SW480 (cell line): Measurements from ENCODE around the gene BMP2K.
"Not testable (repeated sequence)": the region's sequence is repeated elsewhere in the genome, so short reads cannot be mapped to it uniquely, and the experiment has no call there.

Experiments
- DNase-seq: peaks from one replicate; pipeline ENCODE4 v3.0.0-alpha.2; 2016; ENCODE audit warnings: low spot score

Gene BMP2K

DNA sequence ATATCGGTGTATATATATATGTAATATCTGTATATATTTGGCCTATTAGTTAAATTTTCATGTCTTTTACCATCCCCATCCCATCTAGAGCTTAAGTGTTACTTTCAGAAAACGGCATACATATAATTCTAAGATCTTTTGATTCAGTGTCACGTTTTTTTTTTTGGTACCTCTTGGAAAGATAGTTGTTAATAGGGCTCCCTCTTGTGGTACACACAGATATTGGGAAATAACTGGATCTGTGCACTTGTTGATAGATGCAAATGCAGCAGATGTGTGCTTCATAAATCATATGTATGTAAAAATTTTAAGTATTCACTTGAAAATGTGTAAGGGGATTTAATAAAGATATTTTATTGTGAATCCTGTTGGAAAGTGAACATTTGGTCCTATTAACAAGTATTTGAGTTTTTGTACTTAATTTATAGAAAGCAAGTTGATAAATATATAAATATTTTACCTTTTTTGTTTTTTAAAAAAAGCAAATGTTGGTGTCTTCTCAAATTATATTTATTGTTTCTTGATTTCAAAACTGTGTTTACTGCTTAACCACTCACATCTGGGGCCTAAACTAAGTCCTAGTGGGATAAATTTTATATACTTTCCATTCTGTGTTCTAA lies 88.4 kb downstream of the BMP2K start:
- peak; percentile 66 for DNase-seq

DNA sequence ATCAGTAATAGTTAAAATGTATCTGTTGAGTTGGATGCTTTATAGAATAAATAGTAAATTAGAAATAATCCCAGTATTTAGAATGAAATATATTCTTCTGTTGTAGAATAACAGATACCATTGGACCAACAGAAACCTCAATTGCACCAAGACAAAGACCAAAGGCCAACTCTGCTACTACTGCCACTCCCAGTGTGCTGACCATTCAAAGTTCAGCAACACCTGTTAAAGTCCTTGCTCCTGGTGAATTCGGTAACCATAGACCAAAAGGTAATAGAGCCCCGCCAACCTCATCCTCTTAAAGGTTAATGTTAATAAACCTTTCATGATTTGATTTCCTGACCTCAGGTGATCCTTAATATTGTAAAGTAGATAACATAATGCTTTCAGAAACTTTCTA lies 89.3 kb downstream of the BMP2K start:
- no peak for DNase-seq

DNA sequence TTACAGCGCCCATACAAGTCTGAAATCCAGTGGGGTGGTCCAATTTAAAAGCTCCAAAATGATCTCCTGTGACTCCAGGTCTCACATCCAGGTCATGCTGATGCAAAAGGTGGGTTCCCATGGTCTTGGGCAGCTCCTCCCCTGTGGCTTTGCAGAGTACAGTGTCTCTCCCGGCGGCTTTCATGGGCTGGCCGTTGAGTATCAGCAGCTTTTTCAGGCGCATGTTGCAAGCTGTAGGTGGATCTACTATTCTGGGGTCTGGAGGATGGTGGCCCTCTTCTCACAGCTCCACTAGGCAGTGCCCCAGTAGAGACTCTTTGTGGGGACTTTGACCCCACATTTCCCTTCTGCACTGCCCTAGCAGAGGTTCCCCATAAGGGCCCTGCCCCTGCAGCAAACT lies 92.6 kb downstream of the BMP2K start:
- DNase-seq, result not testable (repeated sequence)

DNA sequence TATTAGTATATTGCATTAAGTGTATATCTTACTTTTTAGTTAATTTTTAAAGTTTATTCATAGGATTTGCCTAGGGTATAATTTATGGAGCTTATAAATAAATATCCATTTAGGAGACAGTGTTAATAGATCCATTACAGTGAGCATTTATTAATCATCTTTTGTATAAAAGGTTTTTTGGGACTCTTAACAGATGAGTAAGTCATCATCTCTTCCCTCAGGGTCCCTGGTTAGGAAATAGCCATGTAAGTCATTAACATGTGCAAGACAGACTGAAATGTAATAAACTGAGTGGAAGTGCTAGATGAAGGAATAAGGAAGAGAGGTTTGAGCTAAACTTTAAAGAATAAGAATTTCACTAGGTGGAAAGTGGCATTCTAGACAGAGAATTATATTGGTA lies 93.9 kb downstream of the BMP2K start:
- DNase-seq, result no peak

DNA sequence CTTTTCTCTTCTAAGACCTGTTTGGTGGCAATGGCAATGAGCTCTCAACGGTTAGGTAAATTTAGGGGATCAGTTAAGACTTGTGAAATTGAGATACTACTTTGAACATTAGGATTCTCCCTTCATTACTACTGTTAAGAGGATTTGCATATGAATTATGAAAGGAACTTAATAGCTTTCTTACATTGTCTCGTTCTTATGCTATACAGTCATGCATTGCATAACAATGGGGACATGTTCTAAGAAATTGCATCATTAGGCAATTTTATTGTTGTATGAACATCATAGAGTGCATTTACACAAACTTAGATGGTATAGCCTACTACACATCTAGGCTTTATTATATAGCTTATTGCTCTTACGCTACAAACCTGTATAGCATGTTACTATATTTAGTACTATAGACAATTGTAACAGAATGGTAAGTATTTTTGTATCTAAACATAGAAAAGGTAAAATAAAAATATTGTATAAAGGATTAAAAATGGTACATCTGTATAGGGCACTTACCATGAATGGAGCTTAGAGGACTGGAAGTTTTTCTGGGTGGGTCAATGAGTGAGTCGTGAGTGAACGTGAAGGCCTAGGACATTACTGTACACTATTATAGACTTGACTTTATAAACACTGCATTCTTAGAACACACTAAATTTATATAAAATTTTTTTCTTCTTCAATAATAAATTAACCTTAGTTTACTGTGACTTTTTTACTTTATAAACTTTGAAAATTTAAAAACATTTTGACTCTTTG lies 100.6 kb downstream of the BMP2K start:
- no peak for DNase-seq

DNA sequence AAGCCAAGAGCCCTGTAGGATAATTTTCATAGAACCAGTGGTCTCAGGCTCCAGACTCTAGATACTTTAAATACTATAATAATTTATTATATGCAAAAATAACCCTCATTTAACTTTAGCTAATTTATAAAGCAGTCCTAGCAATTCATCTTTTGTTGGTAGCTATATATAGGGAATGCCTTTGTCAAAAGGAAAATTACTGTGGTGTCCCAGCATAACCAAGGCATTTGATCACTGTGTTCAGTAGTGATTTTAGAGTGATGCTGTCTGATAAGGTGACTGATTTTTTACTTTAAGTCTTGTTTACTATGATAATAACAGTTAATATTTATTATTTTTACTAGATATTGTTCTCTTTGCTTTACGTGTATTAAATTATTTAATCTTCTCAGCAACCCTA lies 101.9 kb downstream of the BMP2K start:
- DNase-seq, result no peak

DNA sequence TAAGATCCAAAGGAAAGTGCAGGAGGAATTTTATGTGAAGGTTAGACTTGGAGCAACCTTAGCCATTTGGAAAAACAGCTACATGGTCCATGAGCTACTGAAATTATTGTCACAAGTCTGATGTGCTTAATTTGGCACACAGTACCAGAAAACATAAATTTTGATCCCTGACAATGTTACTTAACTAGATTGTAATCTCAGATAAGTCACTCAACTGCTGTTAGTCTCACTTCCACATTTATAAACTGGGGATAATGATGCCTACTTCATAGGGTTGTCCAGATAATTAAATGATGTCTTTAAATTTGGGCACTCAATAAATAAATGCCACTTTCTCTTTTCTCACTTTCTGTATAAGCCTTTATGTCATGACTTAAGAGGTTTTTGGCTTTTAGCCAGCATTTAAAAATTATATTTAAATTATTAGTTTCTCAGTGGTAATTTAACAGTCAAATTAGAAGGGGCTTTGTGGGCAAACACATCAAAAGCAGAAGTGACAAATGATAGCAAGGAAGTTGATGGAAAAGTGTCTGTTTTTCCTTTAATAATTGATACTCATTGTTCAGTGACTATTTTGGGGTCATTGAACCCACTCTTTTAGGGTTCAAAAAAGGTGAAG lies 104.8 kb downstream of the BMP2K start:
- no peak for DNase-seq

DNA sequence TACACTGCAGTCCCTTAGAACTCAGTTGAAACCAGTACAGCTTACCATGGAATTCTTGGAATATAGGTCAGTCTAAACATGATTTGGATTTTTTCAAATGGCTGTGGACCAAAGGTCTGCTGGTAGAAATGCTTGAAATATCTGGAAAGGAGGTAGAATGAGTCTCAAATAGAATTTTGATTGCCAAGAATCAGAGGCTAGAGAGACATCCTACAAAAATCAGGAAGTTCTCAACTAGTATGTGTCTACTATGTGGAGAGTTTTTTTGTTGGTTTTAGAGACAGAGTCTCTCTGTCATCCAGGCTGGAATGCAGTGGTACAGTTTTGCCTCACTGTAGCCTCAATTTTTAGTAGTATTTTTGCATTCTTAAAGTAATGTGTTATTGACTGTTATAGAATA lies 109.4 kb downstream of the BMP2K start:
- DNase-seq, result no peak

DNA sequence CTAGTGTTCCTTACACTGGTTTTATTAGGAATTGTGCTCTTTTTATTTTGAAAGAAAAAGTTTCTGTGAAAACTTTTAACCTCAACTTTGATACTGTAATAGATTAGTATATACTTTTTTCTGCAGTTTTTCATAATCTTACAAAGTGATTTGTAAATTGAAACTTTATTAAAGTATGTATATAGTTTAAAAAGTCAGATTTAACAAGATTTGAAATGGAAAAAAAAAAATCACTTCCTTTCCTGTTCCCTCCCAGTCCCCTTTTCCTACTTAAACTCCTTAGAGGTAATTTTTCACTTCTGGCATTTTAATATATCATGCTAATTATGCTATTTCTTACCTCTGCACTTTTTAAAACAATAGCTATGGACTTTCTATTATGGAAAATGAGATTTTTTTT lies 113.8 kb downstream of the BMP2K start:
- DNase-seq, result no peak

DNA sequence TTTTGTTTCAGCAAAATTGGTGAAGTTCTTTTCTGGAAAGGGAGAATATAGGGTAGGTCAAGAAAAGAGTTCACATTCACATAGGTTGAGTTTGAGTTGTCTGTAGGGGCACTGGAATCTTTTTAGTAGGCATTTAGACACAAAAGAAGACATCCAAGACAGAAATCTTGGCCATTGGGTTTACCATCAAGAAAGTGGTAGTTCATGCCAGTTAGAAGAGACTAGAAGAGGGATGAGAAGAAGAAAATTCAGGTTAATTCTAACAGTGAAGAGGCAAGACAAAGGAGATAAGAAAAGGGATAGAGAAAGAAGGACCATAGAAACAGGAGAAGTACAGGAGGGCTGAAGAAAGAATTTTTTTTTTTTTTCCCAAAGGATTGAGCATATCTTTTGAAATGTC lies 123.2 kb downstream of the BMP2K start:
- DNase-seq, result no peak

DNA sequence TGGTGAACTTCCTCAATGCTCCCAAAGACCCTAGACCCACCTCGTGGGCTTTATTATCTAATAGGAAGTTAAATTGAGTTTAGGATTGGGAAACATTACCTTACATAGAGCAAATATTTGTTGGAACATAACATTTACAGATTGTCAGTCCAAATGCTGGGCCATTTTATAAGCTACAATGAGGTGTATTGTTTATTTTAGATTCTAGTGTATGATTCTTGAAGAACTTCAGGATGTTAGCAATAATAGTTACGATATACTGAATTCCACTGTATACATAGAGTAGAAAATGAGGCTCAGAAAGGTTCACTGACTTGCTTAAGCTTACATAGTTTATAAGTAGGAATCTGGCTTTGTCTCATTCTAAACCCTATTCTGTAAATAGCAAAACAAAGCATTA lies 125.7 kb downstream of the BMP2K start:
- no peak for DNase-seq

DNA sequence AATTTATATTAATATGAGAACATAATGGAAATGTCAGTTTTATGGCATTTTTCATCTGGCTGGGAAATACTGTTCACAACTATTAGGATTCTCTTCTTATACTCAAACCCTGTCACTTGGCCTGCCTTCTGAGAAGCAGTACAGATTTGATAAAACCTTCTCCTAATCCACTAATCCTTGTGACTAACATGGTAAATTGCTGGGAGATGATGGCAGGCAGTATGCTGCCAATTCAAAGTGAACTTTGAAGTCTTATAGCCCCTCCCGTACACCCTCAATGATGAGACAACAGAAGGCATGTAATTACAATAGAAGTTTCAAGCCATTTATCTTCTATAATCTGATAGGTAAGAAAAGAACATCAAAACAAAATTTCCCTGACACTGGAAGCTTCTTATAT lies 126.1 kb downstream of the BMP2K start:
- no peak for DNase-seq

DNA sequence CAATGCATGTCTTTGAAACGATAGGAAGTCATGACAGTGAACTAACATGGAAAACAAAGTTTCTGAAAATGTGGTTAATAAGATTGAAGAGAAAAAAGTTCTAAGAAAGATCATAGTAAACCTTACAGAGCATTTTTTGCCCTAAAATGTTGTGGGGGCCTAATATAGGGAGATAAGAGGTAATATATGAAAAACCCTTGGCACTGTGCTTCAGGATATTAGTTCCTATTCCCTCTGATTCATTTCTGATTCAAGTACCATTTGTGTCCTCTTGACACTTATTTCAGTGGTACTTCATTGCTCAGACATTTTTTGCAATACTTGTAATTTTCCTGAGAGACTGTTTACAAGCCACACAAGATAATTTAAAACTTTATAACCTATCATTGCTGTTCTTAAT lies 128.0 kb downstream of the BMP2K start:
- DNase-seq, result no peak

DNA sequence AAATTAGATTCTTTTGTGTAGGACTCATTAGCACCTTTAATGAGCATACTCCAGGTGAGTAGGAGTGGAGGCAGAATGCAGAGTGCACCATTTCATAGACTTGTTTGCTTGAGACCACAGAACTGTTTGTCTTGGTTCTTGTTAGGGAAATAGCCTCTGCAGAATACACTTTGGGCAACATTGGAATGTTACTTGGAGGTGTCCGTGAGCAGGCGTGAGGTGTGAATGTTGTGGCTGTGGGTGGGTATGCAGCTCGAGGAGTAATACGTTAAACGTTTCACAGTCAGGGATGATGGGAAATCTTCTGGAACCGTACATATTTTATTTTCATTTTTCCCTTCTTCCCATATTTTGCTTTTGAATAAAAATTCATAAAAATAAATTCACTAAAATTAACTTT lies 131.5 kb downstream of the BMP2K start:
- DNase-seq, result no peak

DNA sequence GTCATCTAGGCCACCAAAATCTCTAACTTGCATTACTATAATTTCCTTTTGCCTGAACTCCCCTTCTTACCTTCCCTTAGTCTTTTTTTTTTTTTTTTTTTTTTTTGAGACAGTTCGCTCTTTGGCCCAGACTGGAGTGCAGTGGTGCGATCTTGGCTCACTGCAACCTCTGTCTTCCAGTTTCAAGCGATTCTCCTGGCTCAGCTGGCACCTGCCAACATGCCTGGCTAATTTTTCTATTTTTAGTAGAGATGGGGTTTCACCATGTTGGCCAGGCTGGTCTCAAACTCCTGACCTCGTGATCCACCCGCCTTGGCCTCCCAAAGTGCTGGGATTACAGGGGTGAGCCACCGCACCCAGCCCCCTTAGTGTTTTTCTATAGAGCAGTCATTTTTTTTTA lies 132.8 kb downstream of the BMP2K start:
- DNase-seq, result not testable (repeated sequence)

DNA sequence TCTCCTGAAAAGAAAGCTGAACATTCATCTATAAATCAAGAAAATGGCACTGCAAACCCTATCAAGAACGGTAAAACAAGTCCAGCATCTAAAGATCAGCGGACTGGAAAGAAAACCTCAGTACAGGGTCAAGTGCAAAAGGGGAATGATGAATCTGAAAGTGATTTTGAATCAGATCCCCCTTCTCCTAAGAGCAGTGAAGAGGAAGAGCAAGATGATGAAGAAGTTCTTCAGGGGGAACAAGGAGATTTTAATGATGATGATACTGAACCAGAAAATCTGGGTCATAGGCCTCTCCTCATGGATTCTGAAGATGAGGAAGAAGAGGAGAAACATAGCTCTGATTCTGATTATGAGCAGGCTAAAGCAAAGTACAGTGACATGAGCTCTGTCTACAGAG lies 134.5 kb downstream of the BMP2K start:
- no peak for DNase-seq

DNA sequence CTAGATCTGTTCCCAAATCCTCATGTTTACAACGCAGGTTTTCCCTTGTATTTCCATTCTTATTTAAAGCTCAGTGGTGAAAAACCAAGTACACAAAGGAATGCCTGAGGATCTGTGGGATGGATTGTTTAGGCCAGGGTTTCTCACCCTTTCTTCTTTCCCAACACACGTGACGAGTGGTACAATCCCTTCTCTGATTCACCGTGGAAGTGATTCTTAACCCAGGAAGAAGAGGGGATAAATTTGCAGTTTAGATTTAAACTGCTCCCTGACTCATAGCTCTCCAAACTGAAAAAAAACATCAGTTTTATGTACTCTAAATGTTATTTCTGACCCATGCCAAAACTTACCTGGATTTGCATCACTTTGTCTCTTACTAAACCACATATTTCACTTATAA lies 146.1 kb downstream of the BMP2K start:
- no peak for DNase-seq

DNA sequence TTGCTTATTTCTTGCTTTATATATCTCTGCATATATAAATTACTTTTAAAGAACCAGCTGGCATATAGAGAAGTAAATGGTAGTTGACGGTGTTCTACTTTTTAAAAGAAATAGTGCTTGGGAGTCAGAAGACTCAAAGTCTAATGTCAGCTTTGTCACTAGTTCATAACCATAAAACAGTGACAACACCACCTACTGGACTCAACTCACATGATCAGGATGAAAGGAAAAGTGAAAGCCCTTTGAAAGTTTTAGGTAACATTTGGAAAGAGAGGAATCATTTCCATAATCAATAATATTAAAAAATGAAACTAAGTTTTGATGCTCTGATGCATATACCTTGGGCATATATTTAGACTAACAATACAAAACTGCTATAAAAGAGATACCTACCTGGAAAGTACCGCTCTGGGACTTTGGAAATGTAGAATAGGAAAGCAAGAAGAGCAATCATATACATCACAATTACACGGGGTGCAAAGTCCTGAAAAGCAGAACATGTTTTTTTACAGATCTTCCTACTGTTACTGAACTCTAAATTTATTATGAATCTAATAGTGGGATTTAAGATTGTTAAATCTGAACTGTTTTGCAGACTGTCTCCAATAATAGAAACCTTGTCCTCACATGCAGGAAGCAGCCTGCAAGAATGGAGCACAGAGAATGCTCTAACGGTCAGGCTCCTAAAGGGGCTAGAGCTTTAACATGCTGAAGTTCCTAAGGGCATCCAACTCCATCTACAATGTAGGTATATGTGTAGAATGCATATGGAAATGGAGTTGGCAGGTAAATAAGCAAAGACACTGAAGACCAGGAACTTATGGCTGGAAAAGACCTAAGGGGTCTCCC lies 147.5 kb downstream of the BMP2K start:
- no peak for DNase-seq

DNA sequence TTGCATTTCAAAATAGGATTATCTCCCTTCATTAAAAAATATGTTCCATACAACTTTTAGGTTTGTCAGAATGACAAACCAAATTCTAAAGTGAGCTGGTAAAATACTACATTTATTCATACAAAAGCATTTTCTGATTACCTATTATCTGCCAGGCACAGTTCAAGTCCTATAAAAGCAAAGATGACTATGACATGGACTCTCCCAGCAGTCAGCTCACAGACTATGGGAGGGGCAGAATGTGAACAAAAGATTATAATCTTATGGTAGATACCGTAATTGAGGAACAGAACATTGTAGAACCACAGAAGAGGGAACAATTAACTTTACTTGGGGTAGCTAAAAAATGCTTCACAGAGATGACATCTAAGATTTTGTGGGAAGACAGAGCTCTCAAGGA lies 150.7 kb downstream of the BMP2K start:
- DNase-seq, result no peak

DNA sequence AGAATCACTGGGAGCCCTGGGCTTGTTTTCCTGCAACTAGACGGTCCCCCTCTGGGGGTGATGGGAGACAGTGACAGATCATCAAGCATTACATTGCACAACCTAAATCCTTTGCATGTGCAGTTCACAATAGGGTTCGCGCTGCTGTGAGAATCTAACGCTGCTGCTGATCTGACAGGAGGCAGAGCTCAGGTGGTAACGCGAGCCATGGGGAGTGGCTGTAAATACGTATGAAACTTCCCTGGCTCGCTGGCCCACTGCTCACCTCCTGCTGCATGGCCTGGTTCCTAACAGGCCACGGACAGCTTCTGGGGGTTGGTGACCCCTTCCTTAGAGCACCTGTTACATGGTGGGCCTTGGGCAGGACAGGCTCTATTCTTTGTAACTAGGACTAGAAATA lies 152.7 kb downstream of the BMP2K start:
- no peak for DNase-seq

DNA sequence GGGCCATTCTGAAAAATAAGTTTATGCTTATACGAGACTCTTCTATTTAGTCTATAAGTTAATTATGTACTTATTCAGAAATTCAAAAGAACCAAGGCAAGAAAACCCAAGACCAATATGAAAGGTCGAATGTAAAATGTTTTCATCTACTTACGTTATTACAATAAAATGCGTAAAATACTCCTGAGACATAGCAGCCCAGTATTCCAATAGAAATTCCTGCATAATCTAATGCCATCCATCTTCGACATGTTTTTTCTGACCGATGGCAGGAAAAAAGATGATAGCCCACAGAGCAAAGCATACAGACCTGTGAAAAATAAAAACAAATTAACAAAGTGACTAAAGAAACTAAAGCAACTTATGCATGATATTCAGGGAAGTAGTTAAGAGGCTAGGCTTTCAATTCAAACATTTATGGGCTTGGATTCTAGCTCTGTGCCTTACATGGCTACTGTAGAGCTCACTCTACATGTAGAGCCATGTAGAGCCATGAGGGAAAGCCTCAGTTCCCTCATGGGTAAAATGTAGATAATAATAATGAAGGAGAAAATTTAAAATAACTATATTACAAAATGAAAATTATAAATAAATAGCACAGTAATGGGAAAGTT lies 154.0 kb downstream of the BMP2K start:
- no peak for DNase-seq

DNA sequence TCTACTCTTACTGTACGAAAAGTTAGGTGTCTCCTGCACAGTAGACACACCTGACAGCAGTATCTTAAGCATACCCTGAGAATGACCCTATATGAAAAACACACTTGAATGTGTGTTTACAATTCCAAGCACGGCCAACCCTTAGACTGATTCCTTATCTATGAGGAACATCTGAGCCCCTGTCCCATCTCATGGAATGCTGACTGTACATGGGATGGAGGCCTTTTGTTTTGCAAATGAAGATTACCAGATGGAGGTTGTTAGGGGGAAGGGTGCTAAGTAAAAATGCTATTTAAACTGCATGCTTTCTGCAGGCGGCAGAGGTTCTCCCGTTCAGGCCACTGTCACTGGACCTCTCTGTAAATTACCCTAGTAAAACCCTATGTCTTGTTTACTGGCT lies 160.8 kb downstream of the BMP2K start:
- no peak for DNase-seq
